Muscle of arm (tissue), 12 donors: ENCODE data around the gene MST1. TPM values are rescaled to one million over a fixed set of nuclear protein-coding genes. Genes with fewer than 3 reads are reported as not detected.

Source experiments
- DNase-seq: peaks from one replicate; pipeline ENCODE4 v3.0.0-alpha.2; 2013
- polyA plus RNA-seq, 12 donors: library from polyadenylated mRNA; unstranded; fragments of 120-200 nt; gene quantifications; one replicate each; pipeline ENCODE4 v1.2.1, GENCODE V29; 2013; ENCODE audit not compliant: insufficient read length in 12 of 12

MST1 gene
- polyA plus RNA-seq, 12 donors = 3.8 to 63.5 (median 10.4) TPM; not detected in 1

DNA sequence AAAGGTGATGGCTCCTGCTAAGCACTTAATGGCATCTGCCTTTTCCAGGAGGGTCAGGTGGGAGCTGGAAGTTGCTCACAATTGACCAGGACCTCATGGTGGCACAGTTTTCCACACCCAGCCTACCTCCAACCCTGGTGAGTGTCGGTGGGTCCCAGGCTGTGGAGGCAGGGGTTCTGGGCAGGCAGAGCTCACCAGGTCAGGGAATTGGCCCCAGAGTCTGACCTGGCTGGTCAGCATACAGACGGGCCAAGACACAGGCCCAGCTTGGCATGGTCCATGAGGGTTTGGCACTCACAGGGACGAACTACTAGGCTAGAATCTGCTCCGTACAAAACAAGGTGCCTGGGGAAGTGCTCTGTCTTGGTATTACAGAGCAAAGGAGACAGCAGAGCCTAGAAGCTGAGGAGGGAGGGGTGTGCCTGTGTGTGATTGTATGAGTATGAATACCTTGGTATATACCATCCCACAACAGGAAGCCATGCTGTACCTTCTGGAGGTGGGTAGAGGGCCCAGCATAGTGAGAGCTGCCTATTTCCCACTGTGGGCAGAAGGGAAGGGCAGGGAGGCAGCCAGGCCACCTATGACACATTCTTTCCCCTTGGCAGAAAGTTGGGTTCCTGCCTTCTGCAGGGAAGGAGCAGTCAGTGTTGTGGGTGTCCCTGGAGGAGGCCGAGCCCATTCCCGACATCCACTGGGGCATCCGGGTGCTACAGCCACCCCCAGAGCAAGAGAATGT is 8.6 kb downstream of the MST1 start:
- DNase-seq = no peak

GRCh38 chr3:49675912-49676311 is 13.4 kb downstream of the MST1 start:
- DNase-seq = no peak

DNA sequence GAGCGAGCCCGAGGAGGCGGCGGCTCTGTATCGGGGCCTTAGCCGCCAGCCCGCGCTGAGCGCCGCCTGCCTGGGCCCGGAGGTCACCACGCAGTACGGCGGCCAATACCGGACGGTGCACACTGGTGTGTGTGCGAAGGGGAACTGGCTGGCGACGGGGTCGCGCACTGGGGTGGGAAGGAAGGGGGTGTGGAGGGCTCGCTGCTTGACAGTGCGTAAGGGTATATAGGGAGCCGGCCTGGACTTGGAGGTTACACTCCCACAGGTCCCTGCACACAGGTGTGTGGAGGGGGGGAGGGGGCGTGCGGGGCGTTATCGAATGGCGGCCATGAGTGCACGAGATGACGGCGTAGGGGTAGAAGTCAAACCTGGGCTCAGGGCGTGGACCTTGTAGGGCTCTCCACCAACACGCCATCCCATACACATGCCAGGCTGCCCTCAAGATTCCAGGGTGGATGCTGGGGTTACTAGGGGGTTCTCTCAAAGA is 14.7 kb downstream of the MST1 start:
- DNase-seq = peak; percentile 13

DNA sequence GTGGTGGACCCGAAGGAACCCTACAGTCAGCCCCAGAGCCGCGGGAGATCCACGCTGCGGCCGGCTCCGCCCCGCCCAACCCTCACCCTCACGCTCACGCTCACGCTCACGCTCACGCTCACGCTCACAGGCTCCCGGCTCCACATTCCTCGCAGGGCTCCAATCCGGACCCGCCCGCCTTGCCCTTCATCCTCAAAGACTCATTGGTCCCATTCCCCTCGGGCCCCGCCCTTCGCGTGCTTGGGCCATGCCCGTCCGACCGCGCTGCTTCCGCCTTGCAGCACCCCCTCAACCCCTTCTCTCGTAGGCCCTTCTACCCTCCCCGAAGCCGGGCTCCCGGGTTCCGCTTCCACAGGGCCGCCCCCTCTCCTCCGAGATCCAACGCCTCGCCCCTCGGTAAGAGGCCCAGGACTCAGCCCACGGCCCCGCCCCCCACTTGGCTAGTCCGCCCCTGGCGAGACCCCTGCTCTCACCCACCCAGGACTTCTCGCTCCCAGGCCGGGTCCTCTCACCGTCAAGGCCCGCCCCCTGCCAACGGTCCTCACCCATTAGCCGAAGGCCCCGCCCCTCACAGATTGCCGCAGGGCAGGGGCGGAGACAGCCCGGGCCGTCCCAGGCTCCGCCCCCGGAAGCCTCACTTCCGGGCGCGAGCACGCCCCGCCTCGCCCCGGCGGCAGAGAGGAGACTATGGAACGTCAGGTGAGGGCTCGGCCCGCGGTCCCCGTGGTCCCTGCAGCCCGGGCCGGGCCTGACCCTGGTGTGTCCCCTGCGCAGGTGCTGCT is 15.4 kb downstream of the MST1 start, which contains the start of gene APEH:
Gene APEH, plus strand, starts transcription at position 637 of the 782 bp plus-strand sequence. Its CDS starts 51 bp downstream, at position 688.
- peak; percentile 92 for DNase-seq

- DNase-seq = no peak
Measured at GRCh38 chr3:49673121-49673714, 16.1 kb downstream of the MST1 start.

DNA sequence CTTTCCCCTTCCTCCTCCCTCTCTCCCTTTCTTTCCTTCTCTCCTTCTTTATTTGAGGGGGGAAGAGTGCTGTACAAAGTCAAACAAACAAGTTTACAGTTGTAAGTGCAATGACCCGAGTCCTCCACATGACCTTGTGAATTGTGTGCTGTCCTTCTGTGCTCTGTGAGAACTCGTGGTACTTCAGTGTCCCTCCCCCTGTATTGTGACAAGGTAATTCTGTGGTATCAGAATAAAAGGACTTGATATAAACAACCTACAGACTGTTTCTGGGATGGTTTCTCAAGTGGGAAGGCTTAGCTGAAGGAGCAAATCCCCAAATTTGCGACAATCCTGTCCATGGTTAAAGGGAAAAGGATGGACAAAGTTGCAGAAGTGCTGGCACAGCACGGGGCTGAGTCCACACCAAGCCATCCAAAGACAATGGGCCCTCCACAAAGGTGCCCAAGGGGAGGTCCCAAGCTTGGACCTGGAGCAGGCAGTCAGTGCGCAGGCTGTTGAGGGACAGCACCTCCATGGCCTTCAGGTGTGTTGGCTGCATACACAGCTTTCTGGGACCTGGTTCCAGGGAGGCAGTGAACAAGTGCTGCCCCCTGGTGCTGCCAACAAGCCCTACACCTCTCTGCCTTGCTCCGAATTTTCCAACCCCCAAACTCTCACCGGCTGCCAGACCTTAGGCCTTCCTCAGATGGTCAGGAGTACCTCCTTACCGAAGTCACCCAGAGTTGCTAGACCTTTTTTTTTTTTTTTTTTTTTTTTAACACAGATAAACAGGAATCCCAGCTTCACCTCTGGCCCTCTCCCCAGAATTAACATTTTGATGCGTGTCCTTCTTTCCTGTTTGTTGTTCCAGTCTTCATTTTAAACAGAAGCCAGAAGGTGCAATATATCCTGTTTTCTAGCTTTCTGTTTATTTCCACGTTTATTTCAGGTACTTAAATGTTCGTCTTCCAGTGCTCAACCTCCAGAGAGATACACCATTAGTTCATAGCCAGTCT is 17.7 kb downstream of the MST1 start:
- peak; percentile 63 for DNase-seq

DNA sequence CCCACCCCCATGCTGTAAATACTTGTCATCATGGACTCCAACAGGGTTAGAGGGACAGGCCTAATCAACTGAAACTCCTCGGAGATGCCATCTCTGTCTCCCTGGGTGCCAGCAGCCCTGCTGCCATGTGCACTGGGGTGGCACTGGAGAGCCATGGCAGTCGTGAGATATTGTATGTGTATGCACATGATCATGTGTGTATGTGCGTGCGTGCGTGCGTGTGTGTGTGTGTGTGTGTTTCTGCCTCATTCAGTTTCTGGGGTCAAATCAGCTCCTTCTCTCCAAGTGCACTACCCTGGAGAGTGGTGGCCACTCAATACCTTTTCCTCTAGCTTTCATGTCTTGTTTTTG is 18.4 kb downstream of the MST1 start:
- no peak for DNase-seq

DNA sequence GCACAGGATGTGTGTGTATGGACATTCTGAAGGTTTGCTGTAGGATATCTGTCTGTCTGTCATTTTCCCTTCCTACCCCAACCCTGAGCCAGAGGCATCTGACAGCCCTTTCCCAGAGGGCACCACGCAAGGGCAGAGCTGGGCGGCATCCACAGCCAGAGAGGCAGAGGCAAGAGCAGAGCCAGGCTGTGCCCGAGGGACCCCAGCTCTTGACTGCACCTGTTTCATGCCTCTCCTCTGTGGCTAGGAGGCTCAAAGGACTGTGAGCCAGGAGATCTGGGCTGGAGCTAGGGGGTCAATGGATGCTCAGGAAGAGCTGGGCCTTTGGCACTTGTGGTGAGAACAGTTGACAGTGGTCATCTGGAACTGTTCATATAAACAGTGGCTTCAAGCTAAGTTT is 19.9 kb downstream of the MST1 start:
- DNase-seq = no peak

GRCh38 chr3:49668861-49669260 is 20.4 kb downstream of the MST1 start:
- DNase-seq = no peak

GRCh38 chr3:49668414-49668797 is 20.9 kb downstream of the MST1 start:
- no peak for DNase-seq

- DNase-seq = no peak
Measured at GRCh38 chr3:49667701-49668413, 21.4 kb downstream of the MST1 start.

GRCh38 chr3:49666592-49666991 is 22.7 kb downstream of the MST1 start:
- DNase-seq = no peak

- DNase-seq = no peak
Measured at GRCh38 chr3:49665822-49666519, 23.3 kb downstream of the MST1 start.

DNA sequence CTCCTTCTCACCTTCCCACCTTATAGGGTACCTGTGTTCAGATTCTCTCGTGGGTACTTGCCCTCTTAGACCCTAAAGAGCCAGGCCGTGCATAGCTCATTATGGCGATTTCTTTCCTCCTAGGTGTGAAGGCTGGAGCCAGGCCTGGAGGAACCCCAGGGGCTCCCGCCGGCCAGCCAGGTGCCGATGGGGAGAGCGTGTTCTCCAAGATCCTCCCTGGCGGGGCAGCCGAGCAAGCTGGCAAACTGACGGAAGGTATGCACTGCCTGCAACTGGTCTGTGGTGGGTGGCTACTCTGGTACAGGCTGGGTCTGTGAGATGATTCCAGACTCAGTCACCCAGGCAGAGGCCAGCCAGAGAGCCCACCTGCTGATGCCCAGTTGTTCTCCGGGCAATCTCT is 25.0 kb downstream of the MST1 start:
- no peak for DNase-seq

- no peak for DNase-seq
Measured at GRCh38 chr3:49663831-49664230, 25.4 kb downstream of the MST1 start.

DNA sequence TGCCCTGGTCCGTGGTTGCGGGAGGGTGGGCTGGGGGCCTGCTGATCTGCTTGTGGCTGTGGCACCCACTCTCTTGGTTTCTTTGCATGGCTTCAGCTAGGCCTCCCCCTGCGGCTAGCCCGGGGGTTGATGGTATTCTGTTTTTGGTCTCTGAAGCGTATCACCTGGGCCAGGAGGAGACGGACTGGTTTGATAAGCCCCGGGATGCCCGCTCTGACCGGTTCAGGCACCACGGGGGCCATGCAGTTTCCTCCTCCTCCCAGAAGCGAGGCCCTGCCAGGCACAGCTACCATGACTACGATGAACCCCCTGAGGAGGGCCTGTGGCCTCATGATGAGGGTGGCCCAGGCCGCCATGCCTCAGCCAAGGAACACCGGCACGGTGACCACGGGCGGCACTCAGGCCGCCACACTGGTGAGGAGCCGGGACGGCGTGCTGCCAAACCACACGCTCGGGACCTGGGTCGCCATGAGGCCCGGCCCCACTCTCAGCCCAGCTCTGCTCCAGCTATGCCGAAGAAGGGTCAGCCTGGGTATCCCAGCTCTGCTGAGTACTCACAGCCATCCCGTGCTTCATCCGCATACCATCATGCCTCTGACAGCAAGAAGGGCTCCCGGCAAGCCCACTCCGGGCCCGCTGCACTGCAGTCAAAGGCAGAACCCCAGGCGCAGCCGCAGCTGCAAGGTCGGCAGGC is 26.4 kb downstream of the MST1 start:
- DNase-seq = no peak

- DNase-seq = no peak
Measured at GRCh38 chr3:49662021-49662420, 27.3 kb downstream of the MST1 start.

DNA sequence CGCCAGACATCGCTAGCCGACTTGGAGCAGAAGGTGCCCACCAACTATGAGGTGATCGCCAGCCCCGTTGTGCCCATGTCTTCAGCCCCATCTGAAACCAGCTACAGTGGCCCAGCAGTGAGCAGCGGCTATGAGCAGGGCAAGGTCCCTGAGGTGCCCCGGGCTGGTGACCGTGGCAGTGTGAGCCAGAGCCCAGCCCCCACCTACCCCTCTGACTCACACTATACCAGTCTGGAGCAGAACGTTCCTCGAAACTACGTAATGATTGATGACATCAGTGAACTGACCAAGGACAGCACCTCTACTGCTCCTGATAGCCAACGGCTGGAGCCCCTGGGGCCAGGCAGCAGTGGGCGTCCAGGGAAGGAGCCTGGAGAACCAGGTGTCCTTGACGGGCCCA is 28.0 kb downstream of the MST1 start:
- no peak for DNase-seq

GRCh38 chr3:49659756-49660155 is 29.5 kb downstream of the MST1 start:
- DNase-seq = no peak

DNA sequence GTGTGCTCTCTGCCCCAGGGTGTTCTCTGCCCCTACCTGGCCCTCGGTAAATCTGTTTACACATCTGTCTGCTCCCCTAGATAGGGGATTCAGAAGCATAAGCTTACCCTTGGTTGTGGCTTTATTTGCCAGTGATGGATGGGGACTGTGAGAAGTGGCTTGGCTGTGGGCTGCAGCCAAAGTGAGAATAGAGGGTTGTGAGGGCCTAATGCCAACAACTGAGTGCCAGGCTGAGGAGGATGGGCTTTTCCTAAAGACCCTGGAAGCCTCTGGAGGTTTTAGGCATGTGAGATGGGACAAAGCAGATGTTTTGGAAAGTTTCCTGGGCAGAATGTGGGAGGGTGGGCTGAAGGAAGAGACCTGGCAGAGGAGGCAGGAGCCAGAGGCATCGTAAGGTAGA is 30.6 kb downstream of the MST1 start:
- no peak for DNase-seq
